ENCODE data around the gene NRF1. TPM values are rescaled to one million over a fixed set of nuclear protein-coding genes. Genes with fewer than 3 reads are reported as not detected.
"Not testable (repeated sequence)": the region's sequence is repeated elsewhere in the genome, so short reads cannot be mapped to it uniquely, and the experiment has no call there.

Gene NRF1
- total RNA-seq, 4 donors from 2014 or later, result 12.3 to 26.2 (median 19.7) TPM

DNA sequence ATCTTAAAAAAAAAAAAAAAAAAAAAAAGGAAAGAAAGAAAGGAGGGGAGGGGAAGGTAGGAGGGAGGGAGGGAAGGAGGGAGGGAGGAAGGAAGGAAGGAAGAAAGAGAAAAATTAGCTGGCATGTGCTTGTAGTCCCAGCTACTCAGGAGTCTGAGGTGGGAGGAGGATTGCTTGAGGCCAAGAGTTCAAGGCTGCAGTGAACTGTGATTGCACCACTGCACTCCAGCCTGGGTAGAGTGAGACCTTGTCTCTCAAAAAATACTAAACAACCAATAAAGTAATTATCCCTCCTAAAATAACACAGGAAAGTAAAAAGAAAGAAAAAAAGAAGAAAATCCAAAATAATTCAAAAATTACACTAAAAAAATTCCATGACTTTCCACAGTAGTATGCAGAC is 13.8 kb upstream of the NRF1 start:
- TF ChIP-seq EP300 (IDR thresholded peaks at IDR 0.05), result no peak
- Histone ChIP-seq H3K36me3 (no peaks in the 10 kb centered on the region), H3K4me1 (no peaks in the 10 kb centered on the region), H3K27me3 (no peaks in the 10 kb centered on the region), H3K27ac (no peak overlapping the region), H3K9me3 (no peaks in the 10 kb centered on the region), H3K4me3 (no peak overlapping the region)
- no peak for DNase-seq (ENCODE audit: low spot score in 2 of 2)

DNA sequence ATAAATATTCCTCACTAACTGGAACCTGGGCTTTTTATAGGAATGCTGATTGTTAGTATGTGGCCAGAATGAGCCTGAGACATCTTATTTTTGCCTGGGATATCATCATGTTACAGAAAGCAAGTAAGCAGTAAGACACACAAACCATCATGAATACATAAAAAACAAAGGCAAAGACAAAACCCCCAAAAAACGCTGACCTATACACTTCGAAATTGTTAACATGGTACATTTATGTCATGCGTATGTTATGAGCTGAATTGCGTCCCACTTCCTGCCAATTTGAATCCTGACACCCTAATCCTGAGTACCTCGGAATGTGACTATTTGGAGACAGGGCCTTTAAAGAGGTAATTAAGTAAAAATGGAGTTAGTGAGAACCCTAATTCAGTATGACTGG is 12.3 kb upstream of the NRF1 start:
- Histone ChIP-seq H3K27ac (no peak overlapping the region), H3K36me3 (no peaks in the 10 kb centered on the region), H3K4me3 (no peak overlapping the region), H3K27me3 (no peaks in the 10 kb centered on the region), H3K9me3 (no peaks in the 10 kb centered on the region), H3K4me1 (no peaks in the 10 kb centered on the region)
- DNase-seq (ENCODE audit: low spot score in 2 of 2), result no peak
- TF ChIP-seq, protein P1, sequence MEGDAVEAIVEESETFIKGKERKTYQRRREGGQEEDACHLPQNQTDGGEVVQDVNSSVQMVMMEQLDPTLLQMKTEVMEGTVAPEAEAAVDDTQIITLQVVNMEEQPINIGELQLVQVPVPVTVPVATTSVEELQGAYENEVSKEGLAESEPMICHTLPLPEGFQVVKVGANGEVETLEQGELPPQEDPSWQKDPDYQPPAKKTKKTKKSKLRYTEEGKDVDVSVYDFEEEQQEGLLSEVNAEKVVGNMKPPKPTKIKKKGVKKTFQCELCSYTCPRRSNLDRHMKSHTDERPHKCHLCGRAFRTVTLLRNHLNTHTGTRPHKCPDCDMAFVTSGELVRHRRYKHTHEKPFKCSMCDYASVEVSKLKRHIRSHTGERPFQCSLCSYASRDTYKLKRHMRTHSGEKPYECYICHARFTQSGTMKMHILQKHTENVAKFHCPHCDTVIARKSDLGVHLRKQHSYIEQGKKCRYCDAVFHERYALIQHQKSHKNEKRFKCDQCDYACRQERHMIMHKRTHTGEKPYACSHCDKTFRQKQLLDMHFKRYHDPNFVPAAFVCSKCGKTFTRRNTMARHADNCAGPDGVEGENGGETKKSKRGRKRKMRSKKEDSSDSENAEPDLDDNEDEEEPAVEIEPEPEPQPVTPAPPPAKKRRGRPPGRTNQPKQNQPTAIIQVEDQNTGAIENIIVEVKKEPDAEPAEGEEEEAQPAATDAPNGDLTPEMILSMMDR (IDR thresholded peaks at IDR 0.05), result no peak
- TF ChIP-seq EP300 (IDR thresholded peaks at IDR 0.05) (no peak), POLR2A (IDR thresholded peaks at IDR 0.05) (no peak)
- 81 to 83% methylated on average over 5 of the region's 5 CpGs for WGBS, 2 donors

DNA sequence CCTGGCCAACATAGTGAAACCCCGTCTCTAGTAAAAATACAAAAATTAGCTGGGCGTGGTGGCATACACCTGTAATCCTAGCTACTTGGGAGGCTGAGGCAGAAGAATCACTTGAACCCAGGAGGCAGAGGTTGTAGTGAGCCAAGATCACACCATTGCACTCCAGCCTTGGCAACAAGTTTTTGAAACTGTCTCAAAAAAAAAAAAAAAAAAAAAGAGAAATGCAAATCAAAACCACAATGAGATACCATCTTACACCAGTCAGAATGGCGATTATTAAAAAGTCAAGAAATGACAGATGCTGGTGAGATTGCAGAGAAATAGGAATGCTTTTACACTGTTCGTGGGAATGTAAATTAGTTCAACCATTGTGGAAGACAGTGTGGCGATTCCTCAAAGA is 7.9 kb upstream of the NRF1 start:
- DNase-seq (ENCODE audit: low spot score in 2 of 2), result not testable (repeated sequence)
- WGBS, 2 donors, result 69 to 75% methylated on average over 5 of the region's 5 CpGs
- H3K36me3 ChIP-seq, result peaks cover 0 to 15% (median 0%) of the 10 kb centered on the region in 3 donors

DNA sequence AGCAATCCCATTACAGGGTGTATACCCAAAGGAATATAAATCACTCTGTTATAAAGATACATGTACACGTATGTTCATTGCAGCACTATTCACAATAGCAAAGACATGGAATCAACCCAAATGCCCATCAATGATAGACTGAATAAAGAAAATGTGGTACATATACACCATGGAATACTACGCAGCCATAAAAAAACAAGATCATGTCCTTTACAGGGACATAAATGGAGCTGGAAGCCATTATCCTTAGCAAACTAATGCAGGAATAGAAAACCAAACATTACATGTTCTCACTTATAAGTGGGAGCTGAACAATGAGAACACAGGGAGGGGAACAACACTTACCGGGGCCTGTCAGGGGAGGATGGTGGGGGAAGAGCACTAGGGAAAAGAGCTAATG is 7.5 kb upstream of the NRF1 start:
- 88 to 92% methylated on average over 3 of the region's 3 CpGs for WGBS, 2 donors
- H3K27me3 ChIP-seq; H3K27ac ChIP-seq; DNase-seq (ENCODE audit: low spot score in 2 of 2); H3K4me3 ChIP-seq; H3K9me3 ChIP-seq: not testable (repeated sequence)
- Histone ChIP-seq H3K36me3 (peaks cover 0 to 18% (median 0%) of the 10 kb centered on the region in 3 donors), H3K4me1 (peaks cover 0 to 10% (median 0%) of the 10 kb centered on the region in 4 donors)

More for the DNA sequence above, 7.9 kb upstream of the NRF1 start:
- H3K27ac ChIP-seq, H3K4me3 ChIP-seq, H3K27me3 ChIP-seq, H3K9me3 ChIP-seq: not testable (repeated sequence)
- H3K4me1 ChIP-seq, result peaks cover 0 to 10% (median 0%) of the 10 kb centered on the region in 4 donors

DNA sequence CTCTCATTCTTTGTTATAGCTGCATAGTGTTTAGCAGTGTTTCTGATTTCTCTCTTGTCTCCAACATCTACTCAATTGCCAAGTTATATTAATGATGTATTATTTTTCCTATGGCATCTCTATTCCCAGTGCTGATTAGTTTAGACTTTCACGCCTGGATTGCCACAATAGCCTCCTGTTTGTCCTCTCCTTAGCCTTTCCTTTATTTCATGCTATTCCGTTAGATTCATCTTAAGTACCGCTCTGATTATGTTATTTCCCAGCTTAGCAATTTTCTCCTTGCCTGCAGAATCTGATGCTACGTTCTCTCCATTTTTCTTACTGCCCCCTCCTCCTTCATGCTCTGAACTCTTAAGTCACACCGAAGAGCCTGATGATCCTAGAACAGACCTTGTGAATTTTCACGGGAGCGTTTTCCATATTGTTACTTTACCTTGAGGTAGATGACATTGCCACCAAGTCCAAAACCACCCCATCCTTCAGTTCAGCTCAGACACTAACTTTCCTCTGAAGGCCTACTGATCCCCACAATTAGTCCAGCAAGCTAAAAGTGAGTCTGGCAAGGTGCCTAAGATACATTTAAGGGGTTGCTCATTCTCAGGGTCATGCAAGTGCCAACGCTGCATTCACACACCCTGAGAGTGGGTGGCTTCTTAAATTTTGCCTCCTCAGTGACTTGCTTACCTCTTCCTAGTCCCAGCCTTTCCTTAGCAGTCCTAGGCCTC is 6.6 kb upstream of the NRF1 start:
- WGBS, 2 donors, result 58 to 64% methylated on average over 8 of the region's 8 CpGs
- no peaks in the 10 kb centered on the region for H3K9me3 ChIP-seq
- H3K27me3 ChIP-seq, result no peaks in the 10 kb centered on the region
- H3K27ac ChIP-seq, result no peak overlapping the region
- peaks cover 0 to 14% (median 2%) of the 10 kb centered on the region in 4 donors for H3K4me1 ChIP-seq
- no peak for DNase-seq (ENCODE audit: low spot score in 2 of 2)
- H3K36me3 ChIP-seq, result peaks cover 0 to 25% (median 0%) of the 10 kb centered on the region in 3 donors
- TF ChIP-seq, protein P1 (IDR thresholded peaks at IDR 0.05), result no peak
- TF ChIP-seq EP300 (IDR thresholded peaks at IDR 0.05), result no peak
- no peak overlapping the region for H3K4me3 ChIP-seq

DNA sequence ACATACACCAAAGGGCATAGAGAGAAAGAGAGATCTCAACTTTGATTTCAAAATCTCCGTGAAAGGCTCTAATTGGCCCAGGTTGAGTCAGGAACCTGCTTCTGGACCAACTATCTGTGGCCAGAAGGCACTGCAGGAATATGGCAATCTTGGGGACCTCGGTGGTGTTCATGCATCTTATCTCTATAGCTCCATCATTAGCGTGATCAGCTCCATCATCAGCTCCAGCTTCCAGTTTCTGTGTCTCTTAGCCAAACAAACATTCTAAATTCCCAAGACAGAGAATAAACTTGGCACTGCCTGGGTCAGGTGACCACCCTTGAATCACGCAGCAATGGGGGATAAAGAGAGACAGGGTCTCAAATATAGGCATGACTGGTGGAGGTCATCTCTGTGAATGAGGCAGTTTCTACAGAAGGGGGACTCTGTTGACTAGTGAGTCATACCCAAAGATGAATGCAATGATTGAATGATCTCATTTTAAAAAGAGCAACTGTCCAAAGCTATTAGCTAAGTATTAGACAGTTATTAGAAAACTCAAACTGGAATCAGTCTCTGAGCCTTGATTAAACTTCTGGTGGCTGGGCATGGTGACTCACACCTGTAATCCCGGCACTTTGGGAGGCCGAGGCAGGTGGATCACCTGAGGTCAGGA is 5.4 kb upstream of the NRF1 start:
- peaks cover 0 to 25% (median 0%) of the 10 kb centered on the region in 3 donors for H3K36me3 ChIP-seq
- H3K4me1 ChIP-seq, result peaks cover 0 to 24% (median 10%) of the 10 kb centered on the region in 4 donors
- H3K27me3 ChIP-seq, result no peaks in the 10 kb centered on the region
- no peak for DNase-seq (ENCODE audit: low spot score in 2 of 2)
- no peak overlapping the region for H3K4me3 ChIP-seq
- H3K27ac ChIP-seq, result peak overlapping the region in 1 of 4 donors; percentile 16
- WGBS, 2 donors, result 74 to 75% methylated on average over 6 of the region's 6 CpGs
- TF ChIP-seq EP300 (IDR thresholded peaks at IDR 0.05) (no peak), POLR2A (IDR thresholded peaks at IDR 0.05) (no peak)
- TF ChIP-seq, protein P1 (IDR thresholded peaks at IDR 0.05), result no peak
- H3K9me3 ChIP-seq, result no peaks in the 10 kb centered on the region

Measured in tibial nerve (tissue), 4 donors.